ENCODE measurements around the gene ABHD11.
"Not testable (repeated sequence)": the region's sequence is repeated elsewhere in the genome, so short reads cannot be mapped to it uniquely, and the experiment has no call there.

Gene ABHD11, protein sequence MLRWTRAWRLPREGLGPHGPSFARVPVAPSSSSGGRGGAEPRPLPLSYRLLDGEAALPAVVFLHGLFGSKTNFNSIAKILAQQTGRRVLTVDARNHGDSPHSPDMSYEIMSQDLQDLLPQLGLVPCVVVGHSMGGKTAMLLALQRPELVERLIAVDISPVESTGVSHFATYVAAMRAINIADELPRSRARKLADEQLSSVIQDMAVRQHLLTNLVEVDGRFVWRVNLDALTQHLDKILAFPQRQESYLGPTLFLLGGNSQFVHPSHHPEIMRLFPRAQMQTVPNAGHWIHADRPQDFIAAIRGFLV

DNA sequence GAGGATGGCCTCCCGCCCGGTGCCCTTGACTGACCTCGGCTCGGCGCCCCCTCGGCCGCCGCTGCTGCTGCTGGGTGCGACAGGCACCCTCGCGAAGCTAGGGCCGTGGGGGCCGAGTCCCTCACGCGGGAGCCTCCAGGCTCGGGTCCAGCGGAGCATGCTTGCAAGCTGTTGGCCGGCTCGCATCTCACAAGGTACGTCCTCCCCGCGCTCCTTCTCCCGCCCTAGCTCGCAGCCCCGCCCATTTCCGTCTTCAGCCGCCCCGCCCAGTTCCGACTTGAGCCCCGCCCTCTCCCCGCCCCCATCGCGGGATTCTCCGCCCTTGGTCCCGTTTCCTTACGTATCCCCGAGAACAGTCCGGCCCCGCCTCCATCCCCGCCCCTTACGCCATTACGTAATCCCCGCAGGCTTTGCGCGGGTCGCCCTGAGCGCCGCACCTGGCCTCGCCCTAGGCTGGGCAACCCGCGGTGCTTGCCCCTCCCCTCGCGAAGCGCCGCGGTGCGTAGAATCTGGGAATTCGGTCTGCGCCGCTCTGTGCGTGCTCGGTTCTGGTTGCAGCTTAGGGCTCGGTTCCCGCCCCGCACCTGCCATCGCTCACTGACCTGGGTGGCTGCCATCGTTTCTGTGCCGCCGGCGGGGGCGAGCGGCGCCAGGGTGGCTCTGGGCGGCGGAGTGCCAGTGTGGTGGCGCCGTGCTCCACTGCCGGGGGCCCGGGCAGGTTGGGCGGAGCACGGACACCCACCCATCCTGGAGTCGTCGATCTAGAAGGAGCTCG is at the start of gene ABHD11:
TSS of gene ABHD11 (minus strand) at position 191 of the 775 bp plus-strand sequence. CDS start at position 159, 32 bp downstream.
- peak; percentile 95 for DNase-seq

DNA sequence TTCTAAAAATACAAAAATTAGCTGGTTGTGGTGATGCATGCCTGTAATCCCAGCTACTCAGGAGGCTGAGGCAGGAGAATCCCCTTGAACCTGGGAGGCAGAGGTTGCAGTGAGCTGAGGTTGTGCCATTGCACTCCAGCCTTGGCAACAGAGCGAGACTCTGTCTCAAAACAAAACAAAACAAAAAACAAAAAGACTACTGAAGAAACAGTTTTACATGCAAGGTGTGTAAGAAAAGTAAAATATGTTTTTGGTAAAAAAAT is 49.1 kb upstream of the ABHD11 start:
- DNase-seq: not testable (repeated sequence)

DNA sequence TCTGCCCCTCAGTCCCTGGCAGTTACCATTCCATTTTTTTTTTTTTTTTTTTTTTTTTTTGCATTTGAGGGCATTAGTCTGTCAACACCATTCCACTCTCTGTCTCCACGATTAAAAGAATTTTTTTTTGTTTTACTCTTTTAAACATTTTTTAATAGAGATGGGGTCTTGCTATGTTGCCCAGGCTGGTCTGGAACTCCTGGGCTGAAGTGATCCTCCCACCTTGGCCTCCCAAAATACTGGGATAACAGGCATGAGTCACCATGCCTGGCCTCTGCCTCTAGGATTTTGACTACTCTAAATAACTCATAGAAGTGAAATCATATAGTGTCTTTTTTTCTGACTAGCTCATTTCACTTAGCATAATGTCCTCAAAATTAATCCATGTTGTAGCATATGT is 48.0 kb upstream of the ABHD11 start:
- no peak for DNase-seq

DNA sequence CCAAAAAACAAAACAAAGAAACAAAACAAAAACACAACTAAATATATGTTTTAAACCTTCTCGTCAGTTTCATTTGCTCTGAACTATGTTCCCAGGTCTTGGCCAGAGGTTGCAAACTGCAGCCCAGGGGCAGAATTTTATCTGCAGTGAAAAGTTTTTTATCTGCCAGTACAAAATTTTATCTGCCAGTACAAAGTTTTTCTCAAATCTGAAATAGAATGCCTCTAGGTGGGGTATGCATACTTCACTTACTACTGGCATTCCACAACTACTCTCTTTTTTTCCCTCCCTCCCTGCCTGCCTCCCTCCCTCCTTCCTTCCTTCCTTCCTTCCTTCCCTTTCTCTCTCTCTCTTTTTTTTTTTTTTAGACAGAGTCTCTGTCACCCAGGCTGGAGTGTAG is 40.9 kb upstream of the ABHD11 start:
- no peak for DNase-seq

DNA sequence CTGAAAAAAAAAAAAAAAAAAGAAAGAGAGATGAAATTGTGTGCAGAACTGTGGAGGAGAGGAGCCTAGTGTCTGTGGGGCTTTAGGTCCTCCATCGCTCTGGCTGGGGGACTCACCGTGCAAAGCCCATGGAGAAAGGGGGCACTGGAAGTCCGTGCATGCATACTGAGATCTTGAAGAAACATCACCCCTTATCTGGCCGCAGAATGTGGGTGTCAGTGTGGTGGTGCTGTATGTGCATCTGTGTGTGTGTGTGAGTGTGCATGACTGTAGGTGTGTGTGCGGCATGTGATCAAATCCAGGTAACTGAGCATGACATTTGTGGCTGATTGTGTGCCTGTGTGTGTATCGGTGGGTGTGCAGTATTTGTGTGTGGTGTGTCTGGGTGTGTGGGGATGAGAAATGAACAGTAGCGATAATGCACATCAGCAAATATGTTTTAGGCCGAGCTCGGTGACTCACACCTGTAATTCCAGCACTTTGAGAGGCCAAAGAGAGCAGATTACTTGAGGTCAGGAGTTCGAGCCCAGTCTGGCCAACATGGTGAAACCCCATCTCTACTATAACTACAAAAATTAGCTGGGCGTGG is 40.3 kb upstream of the ABHD11 start:
- no peak for DNase-seq

DNA sequence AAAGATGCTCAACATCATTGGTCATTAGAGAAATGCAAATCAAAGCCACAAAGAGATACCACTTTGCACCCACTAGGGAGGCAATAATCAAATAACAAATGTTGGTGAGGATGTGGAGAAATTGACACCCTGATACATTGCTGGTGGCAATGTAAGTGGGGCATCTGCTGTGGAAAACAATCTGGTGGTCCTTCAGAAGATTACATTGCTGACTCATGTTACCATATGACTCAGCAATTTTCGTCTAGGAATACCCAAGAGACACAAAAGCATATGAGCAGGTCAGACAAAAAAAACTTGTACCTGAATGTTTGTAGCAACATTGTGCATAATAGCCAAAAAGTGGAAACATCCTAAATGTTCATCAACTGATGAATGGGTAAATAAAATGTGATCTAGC is 36.3 kb upstream of the ABHD11 start:
- no peak for DNase-seq

DNA sequence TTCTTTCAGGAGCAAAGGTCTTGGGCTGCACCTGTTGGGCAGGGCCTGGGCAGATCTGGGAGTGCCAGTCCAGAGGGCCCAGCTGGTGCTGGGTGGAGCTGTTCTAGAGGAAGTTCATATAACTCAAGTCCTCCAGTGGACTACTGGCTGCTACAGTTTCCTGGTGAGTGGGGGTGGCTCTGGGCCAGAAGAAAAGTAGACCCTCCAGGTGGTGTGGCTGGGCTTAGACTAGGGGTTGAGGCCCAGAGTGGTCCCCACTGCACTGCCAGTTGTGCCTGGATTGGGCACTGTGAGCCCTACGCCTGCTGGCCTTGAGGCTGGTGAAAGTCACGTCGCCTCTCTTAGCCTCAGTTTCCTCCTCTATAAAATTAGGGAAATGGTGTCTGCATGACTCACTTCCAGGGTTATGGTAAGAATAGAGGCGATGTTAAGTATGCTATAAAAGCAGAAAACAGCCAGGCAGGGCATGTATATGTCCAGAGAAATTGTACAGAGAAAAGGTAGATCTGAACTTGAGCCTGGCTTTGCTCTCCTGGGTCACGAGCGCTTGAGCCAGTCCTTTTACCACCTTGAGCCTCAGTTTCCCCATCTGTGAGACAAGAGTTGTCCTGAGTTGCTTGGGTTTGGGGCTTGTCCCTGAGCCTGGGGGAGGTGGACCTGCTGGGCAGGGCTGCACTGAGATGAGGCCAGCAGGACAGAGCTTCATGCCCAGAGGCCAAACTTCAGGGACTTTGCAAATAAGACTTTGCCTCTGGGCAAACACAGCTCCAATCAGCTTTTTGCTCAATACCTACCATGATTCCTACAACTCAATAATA is 35.3 kb upstream of the ABHD11 start:
- DNase-seq: no peak

DNA sequence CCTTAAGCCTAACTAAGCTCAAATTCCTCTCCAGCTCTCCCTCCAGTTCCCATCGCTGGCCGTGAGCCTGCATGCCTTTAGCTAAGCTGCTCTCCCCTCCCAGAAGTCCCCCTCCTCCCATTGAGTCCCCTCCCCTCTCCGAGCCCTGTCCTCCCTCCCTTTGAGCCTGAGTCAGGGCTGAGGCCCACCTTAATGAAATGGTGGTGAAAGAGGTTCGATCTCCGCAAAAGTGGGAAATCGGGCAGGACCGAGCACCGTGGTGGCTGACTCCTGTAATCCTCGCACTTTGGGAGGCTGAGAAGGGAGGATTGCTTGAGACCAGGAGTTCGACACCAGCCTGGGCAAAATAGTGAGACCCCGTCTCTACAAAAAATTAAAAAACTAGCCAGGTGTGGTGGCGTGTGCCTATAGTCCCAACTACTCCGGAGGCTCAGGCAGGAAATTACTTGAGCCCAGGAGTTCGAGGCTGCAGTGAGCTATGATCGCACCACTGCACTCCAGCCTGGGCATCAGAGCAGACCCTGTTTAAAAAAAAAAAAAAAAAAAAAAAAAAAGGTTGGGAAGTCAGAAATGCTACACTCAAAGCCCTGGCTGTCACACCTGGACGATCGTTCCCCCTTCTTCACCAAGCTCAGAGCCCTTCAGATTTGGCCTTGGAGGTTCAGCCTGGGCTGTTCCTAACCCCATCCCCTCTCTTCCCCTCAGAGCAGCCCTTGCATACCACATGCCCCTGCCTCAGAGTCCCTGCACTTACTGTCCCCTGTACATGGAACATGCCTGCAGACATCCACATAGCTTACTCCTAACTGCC is 32.5 kb upstream of the ABHD11 start:
- no peak for DNase-seq

DNA sequence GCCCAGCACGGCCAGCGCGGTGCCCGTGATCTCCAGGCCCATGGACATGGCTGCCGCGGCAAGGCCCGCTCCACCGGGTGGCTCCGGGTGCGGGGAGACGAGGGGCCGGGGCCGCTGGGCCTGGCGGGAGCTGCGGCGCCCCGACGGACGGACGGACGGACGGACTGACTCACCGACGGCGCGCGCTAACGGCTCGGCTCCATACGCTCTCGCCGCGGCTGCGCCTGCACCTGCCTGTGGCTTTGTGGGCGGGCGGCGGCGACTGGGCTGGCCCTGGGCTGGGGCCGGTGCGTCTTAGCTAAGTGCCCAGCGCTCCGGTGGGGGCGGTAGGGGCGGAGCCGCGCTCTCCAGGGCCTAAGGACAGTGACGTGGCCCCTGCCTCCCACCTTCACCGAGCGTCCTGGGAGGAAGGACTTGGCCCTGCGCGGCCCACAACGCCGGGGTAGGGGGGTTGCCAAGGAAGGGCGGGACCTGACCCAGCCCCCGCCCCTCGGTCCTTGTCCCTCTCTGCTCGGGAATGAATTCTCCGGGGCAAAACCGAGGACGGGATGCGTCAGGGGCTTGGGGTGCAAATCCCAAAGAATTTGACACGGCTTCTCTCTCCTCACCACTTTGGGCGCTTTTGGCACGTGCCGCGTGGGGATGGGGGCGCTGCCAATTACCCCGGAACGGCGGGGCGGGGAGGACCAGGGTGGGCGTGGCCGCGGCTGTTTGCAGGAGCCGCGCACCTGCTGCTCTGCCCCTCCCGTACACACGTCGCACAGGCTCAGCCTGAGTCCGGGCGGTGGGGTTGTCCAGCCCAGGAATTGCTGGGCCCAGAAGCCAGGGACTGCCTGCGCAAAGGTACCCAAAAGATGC is 31.6 kb upstream of the ABHD11 start, which contains the start of gene CLDN3:
TSS of gene CLDN3 (minus strand) at position 269 of the 858 bp plus-strand sequence. CDS start at position 48, 221 bp downstream.
- peak; percentile 94 for DNase-seq

DNA sequence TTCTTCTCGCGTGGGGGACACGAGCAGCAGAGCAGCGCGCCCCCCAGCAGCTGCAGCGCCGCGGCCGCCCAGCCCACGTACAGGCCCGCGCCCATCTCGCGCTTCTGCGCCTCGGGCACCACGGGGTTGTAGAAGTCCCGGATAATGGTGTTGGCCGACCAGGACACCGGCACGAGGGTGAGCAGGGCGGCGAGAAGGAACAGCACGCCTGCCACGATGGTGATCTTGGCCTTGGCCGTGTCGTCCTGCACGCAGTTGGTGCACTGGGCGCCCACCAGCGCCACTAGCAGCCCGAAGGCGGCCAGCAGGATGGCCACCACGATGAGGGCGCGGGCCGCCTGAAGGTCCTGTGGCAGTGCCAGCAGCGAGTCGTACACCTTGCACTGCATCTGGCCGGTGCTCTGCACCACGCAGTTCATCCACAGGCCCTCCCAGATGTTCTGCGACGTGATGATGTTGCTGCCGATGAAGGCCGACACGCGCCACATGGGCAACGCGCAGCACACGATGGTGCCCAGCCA is 30.9 kb upstream of the ABHD11 start:
- no peak for DNase-seq

DNA sequence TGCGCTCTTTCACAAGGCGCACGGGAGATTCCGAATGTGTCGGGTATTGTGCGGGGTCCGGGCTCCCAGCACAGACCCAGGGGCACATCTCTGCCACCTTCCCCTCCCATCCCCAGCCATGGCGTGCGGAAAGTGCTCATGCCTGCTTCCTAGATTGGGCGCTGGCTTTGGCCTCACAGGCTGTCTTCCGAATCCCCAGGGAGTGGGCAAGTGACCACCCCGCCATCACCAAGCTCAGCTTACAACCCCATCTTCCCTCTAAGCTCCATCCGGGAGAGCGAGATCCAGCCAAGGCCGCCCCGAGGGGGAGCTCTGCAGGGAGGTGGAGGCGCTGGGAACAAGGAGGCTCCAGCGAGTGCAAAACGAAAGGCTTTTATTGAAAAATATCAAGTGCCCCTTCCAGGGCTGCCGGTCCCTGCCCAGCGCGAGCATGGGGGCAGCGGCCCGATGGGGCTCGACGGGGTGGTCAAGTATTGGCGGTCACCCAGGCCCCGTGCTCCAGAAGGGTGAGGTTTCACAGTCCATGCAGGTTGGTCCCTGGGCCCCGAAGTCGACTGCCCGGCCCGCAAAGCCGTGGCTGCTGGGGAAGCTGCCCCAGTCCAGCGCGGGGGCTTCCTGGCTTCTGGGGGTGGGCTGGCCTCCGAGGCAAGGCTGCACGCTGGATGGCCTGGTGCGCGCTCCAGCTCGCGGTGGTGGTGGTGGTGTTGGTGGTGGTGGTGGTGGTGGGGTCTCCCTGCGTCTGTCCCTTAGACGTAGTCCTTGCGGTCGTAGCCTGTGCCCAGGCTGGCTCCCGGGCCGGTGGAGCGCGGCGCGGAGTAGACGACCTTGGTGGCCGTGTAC is 30.3 kb upstream of the ABHD11 start:
- no peak for DNase-seq

DNA sequence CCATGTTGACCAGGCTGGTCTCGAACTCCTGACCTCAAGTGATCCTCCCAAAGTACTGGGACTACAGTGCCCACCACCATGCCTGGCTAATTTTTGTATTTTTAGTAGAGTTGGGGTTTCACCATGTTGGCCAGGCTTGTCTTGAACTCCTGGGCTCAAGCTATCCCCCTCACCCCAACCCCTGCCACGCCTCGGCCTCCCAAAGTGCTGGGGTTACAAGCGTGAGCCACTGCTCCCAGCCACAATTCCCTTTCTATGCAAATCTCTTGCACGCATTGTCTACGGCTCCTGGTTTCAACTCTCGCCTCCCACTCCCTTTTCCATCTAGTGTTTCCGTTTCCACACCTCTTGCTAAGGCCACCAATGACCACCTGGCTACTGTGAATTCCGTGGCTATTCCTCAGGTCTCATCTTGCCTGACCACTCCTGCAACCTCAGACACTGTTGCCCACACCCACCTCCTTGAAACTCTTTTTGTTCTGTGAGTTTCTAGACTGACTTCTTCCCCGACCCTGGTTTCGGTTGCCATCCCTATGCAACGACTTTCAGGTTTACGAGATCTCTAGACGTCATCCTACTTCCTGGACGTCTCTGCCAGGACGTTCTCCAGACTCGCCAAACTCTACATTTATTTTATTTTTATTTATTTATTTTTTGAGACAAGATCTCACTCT is 28.1 kb upstream of the ABHD11 start:
- no peak for DNase-seq

DNA sequence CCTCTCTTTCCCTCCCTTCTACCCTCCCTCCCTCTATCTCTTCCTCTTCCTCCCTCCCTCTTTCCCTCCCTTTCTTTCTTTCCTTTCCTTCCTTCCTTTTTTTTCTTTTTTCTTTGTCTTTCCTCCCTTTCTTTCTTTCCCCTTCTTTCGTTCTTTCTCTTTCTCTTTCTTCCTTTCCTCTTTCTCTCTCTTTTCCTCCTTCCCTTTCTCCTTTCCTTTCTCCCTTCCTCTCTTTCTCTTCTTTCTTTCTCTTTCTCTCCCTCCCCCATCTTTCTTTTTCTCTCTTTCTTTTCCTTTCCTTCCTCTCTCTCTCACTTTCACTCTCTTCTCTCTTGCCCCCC is 24.0 kb upstream of the ABHD11 start:
- no peak for DNase-seq

DNA sequence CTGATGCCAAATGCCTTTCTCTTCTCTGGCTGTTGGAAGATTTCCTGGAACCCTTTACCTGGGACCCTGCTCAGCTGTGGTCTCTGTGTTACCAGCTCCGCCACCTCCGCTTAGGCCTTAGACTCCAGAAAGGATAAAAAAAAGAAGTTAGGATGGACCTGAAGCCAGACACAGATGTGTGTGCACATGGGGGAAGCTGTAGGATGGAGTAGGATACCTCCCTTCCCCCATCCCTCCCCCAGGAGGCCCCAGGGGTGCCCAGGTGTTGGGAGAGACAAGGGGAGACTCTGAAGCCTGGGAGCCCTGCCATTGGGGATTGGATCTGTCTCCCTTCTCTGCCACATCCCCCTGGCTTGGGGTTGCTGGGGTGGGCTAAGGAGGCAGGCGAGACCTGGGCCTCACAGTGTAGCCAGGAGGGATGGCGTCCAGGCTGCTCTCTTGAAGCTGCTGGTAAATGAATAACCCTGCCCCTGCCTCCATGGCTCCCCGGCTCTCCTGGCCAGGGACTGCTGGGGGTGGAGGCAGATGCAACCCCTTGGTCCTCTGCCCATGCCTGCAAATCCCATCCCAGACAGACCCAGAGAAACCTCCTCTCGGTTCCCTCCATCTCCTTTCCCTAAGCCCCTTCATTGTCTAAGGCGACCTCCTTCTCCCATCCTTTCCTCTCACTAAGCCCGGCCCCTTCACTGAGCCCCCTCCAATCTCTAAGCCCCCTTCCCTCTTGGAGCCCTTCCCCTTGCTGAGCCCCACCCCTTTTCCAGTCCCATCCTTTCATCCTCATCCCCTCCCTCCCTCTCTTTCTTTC is 23.5 kb upstream of the ABHD11 start:
- no peak for DNase-seq

DNA sequence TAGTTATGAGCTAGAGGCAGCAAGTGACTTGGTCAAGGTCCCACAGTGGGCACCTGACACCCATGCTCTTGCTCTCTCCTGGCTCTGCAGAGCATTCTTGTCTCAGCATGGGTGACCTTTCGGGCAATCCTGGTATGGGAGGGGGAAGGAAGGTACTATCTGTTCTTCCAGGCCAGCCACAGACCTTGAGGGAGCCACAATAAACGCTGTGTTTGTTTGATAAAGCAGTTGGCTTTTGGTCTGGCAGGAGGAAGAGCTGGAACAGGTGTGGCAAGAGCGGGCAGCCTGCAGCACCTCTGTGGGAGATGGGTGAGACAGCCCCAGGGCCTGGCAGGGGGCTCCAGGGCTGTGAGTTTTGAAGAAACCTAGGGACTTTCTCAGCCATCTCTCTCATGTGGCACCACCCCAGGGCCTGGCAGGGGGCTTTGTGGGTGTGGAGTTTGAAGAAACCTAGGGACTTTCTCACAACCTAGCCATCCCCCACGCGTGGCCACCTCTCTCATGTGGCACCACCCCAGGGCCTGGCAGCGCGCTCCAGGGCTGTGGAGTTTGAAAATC is 20.1 kb upstream of the ABHD11 start:
- no peak for DNase-seq

DNA sequence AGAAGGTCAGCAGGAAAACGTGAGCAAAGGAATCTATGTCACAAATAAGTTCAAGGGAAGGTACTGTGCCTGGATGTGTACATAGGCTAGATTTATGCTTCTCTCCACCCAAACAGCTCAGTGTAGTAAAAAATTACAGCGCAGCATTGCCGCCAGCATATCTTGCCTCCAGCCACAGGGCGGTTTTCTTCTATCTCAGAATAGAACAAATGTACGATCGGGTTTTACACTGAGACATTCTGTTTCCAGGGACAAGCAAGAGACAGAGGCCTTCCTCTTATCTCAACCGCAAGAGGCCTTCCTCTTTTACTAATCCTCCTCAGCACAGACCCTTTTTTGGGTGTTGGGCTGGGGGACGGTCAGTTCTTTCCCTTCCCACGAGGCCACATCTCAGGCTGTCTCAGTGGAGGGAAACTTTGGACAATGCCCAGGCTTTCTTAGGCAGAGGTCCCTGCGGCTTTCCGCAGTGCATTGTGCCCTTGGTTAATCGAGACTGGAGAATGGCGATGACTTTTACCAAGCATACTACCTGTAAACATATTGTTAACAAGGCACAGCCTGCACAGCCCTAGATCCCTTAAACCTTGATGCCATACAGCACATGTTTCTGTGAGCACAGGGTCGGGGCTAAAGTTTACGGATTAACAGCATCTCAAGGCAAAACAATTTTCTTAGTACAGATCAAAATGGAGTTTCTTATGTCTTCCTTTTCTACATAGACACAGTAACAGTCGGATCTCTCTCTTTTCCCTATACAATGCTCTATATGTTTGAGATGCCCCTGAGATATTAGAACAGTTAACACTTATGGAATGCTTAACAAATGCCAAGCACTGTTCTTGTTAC is 11.6 kb upstream of the ABHD11 start:
- no peak for DNase-seq

DNA sequence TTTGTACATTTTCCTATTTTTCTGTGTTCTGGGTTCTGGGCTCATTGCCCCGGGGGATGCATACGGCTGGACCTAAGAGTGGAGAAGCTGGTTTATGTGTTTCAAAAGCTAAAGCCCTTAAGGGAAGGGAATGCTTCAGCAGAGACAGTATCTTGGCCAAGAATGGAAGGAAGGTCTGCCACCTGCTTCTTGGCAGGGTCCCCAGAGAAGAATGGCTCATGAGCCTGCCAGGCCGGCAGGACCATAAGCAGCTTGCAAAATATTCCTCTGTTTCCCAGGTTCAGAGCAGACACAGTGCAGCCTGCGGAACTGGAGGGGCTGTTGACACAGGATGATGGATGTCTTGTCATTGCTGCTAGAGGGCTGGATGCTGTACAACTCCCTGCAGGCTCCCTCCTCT is 7.8 kb upstream of the ABHD11 start:
- no peak for DNase-seq

Measured in NCI-H774 (cell line).